ENCODE data around the gene SKIDA1. TPM values are rescaled to one million over a fixed set of nuclear protein-coding genes. Genes with fewer than 3 reads are reported as not detected.
"Not testable (repeated sequence)": the region's sequence is repeated elsewhere in the genome, so short reads cannot be mapped to it uniquely, and the experiment has no call there.

The SKIDA1 gene
- total and polyA plus RNA-seq, 4 donors = 0.10 to 1.6 (median 0.80) TPM

- Histone ChIP-seq H3K9ac (ENCODE audit: insufficient read depth in 1 of 2, low read length in 2 of 2) (no peak overlapping the region), H3K4me3 (no peak overlapping the region), H3K27me3 (ENCODE audit: control insufficient read depth in 3 of 3, insufficient read depth in 3 of 3, low read length in 2 of 3) (no peaks in the 10 kb centered on the region), H3K27ac (ENCODE audit: low read depth in 1 of 2, low read length in 1 of 2) (no peak overlapping the region), H3K36me3 (ENCODE audit: control insufficient read depth in 4 of 4, insufficient read depth in 4 of 4, low read length in 4 of 4) (peaks cover 9 to 40% (median 30%) of the 10 kb centered on the region in 4 donors), H3K4me1 (ENCODE audit: control insufficient read depth in 5 of 5, insufficient read depth in 5 of 5, low read length in 5 of 5) (no peaks in the 10 kb centered on the region), H3K9me3 (ENCODE audit: control insufficient read depth in 4 of 4, insufficient read depth in 3 of 4, low read length in 3 of 4) (no peaks in the 10 kb centered on the region)
- TF ChIP-seq CTCF (IDR thresholded peaks at IDR 0.05; ENCODE audit: control extremely low read depth, extremely low read depth) = no peak
- ATAC-seq (ENCODE audit: insufficient read depth, low FRiP score) (no peak), DNase-seq (no peak)
- 90 to 97% methylated on average over 6 of the region's 6 CpGs for WGBS, 2 donors
These were observed 21.8 kb upstream of the SKIDA1 start for GRCh38 chr10:21547246-21547645.

GRCh38 chr10:21540701-21541100, 15.2 kb upstream of the SKIDA1 start:
- DNase-seq; H3K4me1 ChIP-seq (ENCODE audit: control insufficient read depth in 5 of 5, insufficient read depth in 5 of 5, low read length in 5 of 5); ATAC-seq (ENCODE audit: insufficient read depth, low FRiP score); H3K9me3 ChIP-seq (ENCODE audit: control insufficient read depth in 4 of 4, insufficient read depth in 3 of 4, low read length in 3 of 4); H3K9ac ChIP-seq (ENCODE audit: insufficient read depth in 1 of 2, low read length in 2 of 2); H3K27me3 ChIP-seq (ENCODE audit: control insufficient read depth in 3 of 3, insufficient read depth in 3 of 3, low read length in 2 of 3); H3K4me3 ChIP-seq: not testable (repeated sequence)
- H3K27ac ChIP-seq (ENCODE audit: low read depth in 1 of 2, low read length in 1 of 2) = peak overlapping the region in 1 of 2 donors; percentile 33
- H3K36me3 ChIP-seq (ENCODE audit: control insufficient read depth in 4 of 4, insufficient read depth in 4 of 4, low read length in 4 of 4) = peaks cover 14 to 49% (median 28%) of the 10 kb centered on the region in 4 donors
- WGBS, 2 donors = 77 to 84% methylated on average over 4 of the region's 4 CpGs

GRCh38 chr10:21536874-21537273, 11.4 kb upstream of the SKIDA1 start:
- WGBS, 2 donors = 90 to 93% methylated on average over 3 of the region's 3 CpGs
- Histone ChIP-seq H3K36me3 (ENCODE audit: control insufficient read depth in 4 of 4, insufficient read depth in 4 of 4, low read length in 4 of 4) (peaks cover 6 to 22% (median 12%) of the 10 kb centered on the region in 4 donors), H3K9ac (ENCODE audit: insufficient read depth in 1 of 2, low read length in 2 of 2) (no peak overlapping the region), H3K27ac (ENCODE audit: low read depth in 1 of 2, low read length in 1 of 2) (no peak overlapping the region), H3K4me3 (no peak overlapping the region), H3K4me1 (ENCODE audit: control insufficient read depth in 5 of 5, insufficient read depth in 5 of 5, low read length in 5 of 5) (peaks cover 0 to 16% (median 3%) of the 10 kb centered on the region in 5 donors), H3K9me3 (ENCODE audit: control insufficient read depth in 4 of 4, insufficient read depth in 3 of 4, low read length in 3 of 4) (no peaks in the 10 kb centered on the region), H3K27me3 (ENCODE audit: control insufficient read depth in 3 of 3, insufficient read depth in 3 of 3, low read length in 2 of 3) (no peaks in the 10 kb centered on the region)
- ATAC-seq (ENCODE audit: insufficient read depth, low FRiP score) (no peak), DNase-seq (no peak)
- TF ChIP-seq CTCF (IDR thresholded peaks at IDR 0.05; ENCODE audit: control extremely low read depth, extremely low read depth) = no peak

GRCh38 chr10:21535976-21536375, 10.5 kb upstream of the SKIDA1 start:
- not testable (repeated sequence) for ATAC-seq (ENCODE audit: insufficient read depth, low FRiP score); H3K27me3 ChIP-seq (ENCODE audit: control insufficient read depth in 3 of 3, insufficient read depth in 3 of 3, low read length in 2 of 3); H3K9me3 ChIP-seq (ENCODE audit: control insufficient read depth in 4 of 4, insufficient read depth in 3 of 4, low read length in 3 of 4); H3K4me3 ChIP-seq; H3K27ac ChIP-seq (ENCODE audit: low read depth in 1 of 2, low read length in 1 of 2); DNase-seq
- H3K36me3 ChIP-seq (ENCODE audit: control insufficient read depth in 4 of 4, insufficient read depth in 4 of 4, low read length in 4 of 4) = peaks cover 5 to 17% (median 8%) of the 10 kb centered on the region in 4 donors
- H3K9ac ChIP-seq (ENCODE audit: insufficient read depth in 1 of 2, low read length in 2 of 2) = peak overlapping the region in 1 of 2 donors; percentile 8
- 88 to 90% methylated on average over 9 of the region's 9 CpGs for WGBS, 2 donors
- peaks cover 0 to 16% (median 3%) of the 10 kb centered on the region in 5 donors for H3K4me1 ChIP-seq (ENCODE audit: control insufficient read depth in 5 of 5, insufficient read depth in 5 of 5, low read length in 5 of 5)

Data from lung (tissue), 12 donors.